H1 (cell line): ENCODE data around the gene L2HGDH. TPM values are rescaled to one million over a fixed set of nuclear protein-coding genes. Genes with fewer than 3 reads are reported as not detected.

Source experiments
- CTCF ChIA-PET: fragments of 300-600 bp; sonication (Branson Sonifier 250); formaldehyde crosslinking; loops from one replicate; lab custom pipeline; 2021; ENCODE audit not compliant: partially characterized antibody; lab: Charles Lee
- POLR2A ChIA-PET: fragments of 300-600 bp; sonication (Branson Sonifier 250); formaldehyde crosslinking; loops from one replicate; lab custom pipeline; 2021; ENCODE audit warnings: inconsistent platforms; ENCODE audit not compliant: partially characterized antibody; lab: Charles Lee
- DNase-seq, 2 experiments: peaks; one replicate each; pipeline versions ENCODE4 v3.0.0 to v3.0.0-alpha.2; 2010 to 2022; ENCODE audit warnings: low spot score in 2 of 2, low read depth in 1 of 2, mixed read lengths in 1 of 2
- FAIRE-seq: peaks from 2 replicates; lab custom pipeline; 2011; peaks lifted over from hg19 to GRCh38; lab: Jason Lieb, UNC
- H2AFZ ChIP-seq: 2 replicates; pipeline ENCODE4 v1.8.1; 2012; ENCODE audit warnings: low read length, inconsistent platforms
- H2AK5ac ChIP-seq: 2 replicates; pipeline ENCODE4 v1.6.1; 2013; ENCODE audit warnings: low read depth, low read length
- H2BK120ac ChIP-seq: replicated peaks from 2 replicates; pipeline ENCODE3; 2013; ENCODE audit warnings: low read depth, low read length, inconsistent platforms
- H2BK12ac ChIP-seq: 2 replicates; pipeline ENCODE4 v1.6.1; 2013; ENCODE audit warnings: low read depth, low read length
- H2BK15ac ChIP-seq: 2 replicates; pipeline ENCODE4 v1.6.1; 2013; ENCODE audit warnings: low read length
- H2BK20ac ChIP-seq: 2 replicates; pipeline ENCODE4 v1.6.1; 2013; ENCODE audit warnings: low read length
- H2BK5ac ChIP-seq: 2 replicates; pipeline ENCODE4 v1.6.1; 2013; ENCODE audit warnings: low read depth, low read length
- H3K14ac ChIP-seq: 2 replicates; pipeline ENCODE4 v1.6.1; 2013; ENCODE audit warnings: inconsistent platforms; ENCODE audit not compliant: insufficient read length
- H3K18ac ChIP-seq: 2 replicates; pipeline ENCODE4 v1.6.1; 2013; ENCODE audit warnings: low read length; ENCODE audit errors: extremely low read depth
- H3K23ac ChIP-seq: 2 replicates; pipeline ENCODE4 v1.6.1; 2013; ENCODE audit warnings: inconsistent platforms; ENCODE audit not compliant: insufficient read length
- H3K23me2 ChIP-seq: 2 replicates; pipeline ENCODE4 v1.6.1; 2013; ENCODE audit warnings: low read depth, low read length
- H3K27ac ChIP-seq: 2 replicates; pipeline ENCODE4 v1.6.1; 2011; ENCODE audit warnings: low read depth, low read length, inconsistent platforms
- H3K27me3 ChIP-seq, 4 experiments: replicated peaks in 1 of 4; 1 replicate in 1 of 4; 2 replicates in 3 of 4; pipeline versions ENCODE4 v1.6.1 to v1.8.1; 2011 to 2013; ENCODE audit warnings: low read length in 3 of 4, mild to moderate bottlenecking in 3 of 4, inconsistent platforms in 2 of 4, mixed read lengths in 2 of 4, moderate library complexity in 1 of 4; ENCODE audit not compliant: control insufficient read depth in 3 of 4, insufficient read depth in 3 of 4; ENCODE audit errors: extremely low read depth in 1 of 4
- H3K36me3 ChIP-seq, 4 experiments: 2 replicates each; pipeline versions ENCODE4 v1.6.1 to v1.8.1; 2011 to 2013; ENCODE audit warnings: mild to moderate bottlenecking in 4 of 4, low read length in 3 of 4, moderate library complexity in 2 of 4, control low read depth in 1 of 4, inconsistent platforms in 1 of 4; ENCODE audit not compliant: insufficient read depth in 4 of 4, control insufficient read depth in 2 of 4
- H3K4ac ChIP-seq: replicated peaks from 2 replicates; pipeline ENCODE3; 2013; ENCODE audit warnings: low read length, low read depth, mixed read lengths, inconsistent platforms; ENCODE audit not compliant: insufficient read length
- H3K4me1 ChIP-seq, 4 experiments: replicated peaks in 1 of 4; 1 replicate in 1 of 4; 2 replicates in 3 of 4; pipeline versions ENCODE4 v1.6.1 to v1.8.1; 2011 to 2013; ENCODE audit warnings: low read length in 3 of 4, inconsistent platforms in 2 of 4, mixed read lengths in 1 of 4; ENCODE audit not compliant: insufficient read depth in 4 of 4, control insufficient read depth in 3 of 4
- H3K4me2 ChIP-seq, 2 experiments: 2 replicates each; pipeline versions ENCODE4 v1.6.1 to v1.8.1; 2011 to 2013; ENCODE audit warnings: low read depth in 2 of 2, low read length in 2 of 2, control low read depth in 1 of 2, inconsistent platforms in 1 of 2, mild to moderate bottlenecking in 1 of 2; ENCODE audit not compliant: insufficient read depth in 1 of 2
- H3K4me3 ChIP-seq, 4 experiments: fragments of 200-600, 300-600 bp in 1 of 4; sonication (generic), shearing (Covaris generic), sonication (Bioruptor Twin) in 1 of 4; 2 replicates each; pipeline versions ENCODE4 v1.5.1 to v1.8.1; 2011 to 2016; ENCODE audit warnings: low read length in 4 of 4, low read depth in 3 of 4, control low read depth in 2 of 4, inconsistent platforms in 2 of 4, mild to moderate bottlenecking in 2 of 4, mixed read lengths in 1 of 4, moderate library complexity in 1 of 4; ENCODE audit not compliant: insufficient read depth in 2 of 4; ENCODE audit errors: extremely low read depth in 1 of 4
- H3K56ac ChIP-seq: replicated peaks from 2 replicates; pipeline ENCODE3; 2013; ENCODE audit warnings: low read depth, mild to moderate bottlenecking, mixed read lengths, low read length, inconsistent platforms; ENCODE audit not compliant: insufficient read length
- H3K79me1 ChIP-seq: 2 replicates; pipeline ENCODE4 v1.6.1; 2013; ENCODE audit warnings: low read depth, low read length, control low read depth
- H3K79me2 ChIP-seq, 2 experiments: 2 replicates each; pipeline versions ENCODE4 v1.6.1 to v1.8.1; 2012 to 2013; ENCODE audit warnings: low read length in 2 of 2, mild to moderate bottlenecking in 2 of 2, inconsistent platforms in 1 of 2; ENCODE audit not compliant: insufficient read depth in 2 of 2, control insufficient read depth in 1 of 2
- H3K9ac ChIP-seq, 4 experiments: replicated peaks in 1 of 4; 1 replicate in 1 of 4; 2 replicates in 3 of 4; pipeline versions ENCODE4 v1.6.1 to v1.8.1; 2011 to 2013; ENCODE audit warnings: low read depth in 3 of 4, low read length in 3 of 4, control low read depth in 2 of 4, mild to moderate bottlenecking in 2 of 4, moderate library complexity in 2 of 4, inconsistent platforms in 1 of 4; ENCODE audit errors: extremely low read depth in 1 of 4
- H3K9me3 ChIP-seq, 2 experiments: 2 replicates each; pipeline versions ENCODE4 v1.6.1 to v1.8.1; 2012 to 2013; ENCODE audit warnings: mild to moderate bottlenecking in 2 of 2, moderate library complexity in 2 of 2, control low read depth in 1 of 2, inconsistent platforms in 1 of 2, low read depth in 1 of 2, low read length in 1 of 2, mixed read lengths in 1 of 2; ENCODE audit not compliant: insufficient read depth in 2 of 2
- H4K20me1 ChIP-seq, 2 experiments: replicated peaks in 1 of 2; 2 replicates each; pipeline versions ENCODE3 to v1.8.1; 2011 to 2013; ENCODE audit warnings: inconsistent platforms in 2 of 2, low read length in 2 of 2, mild to moderate bottlenecking in 1 of 2; ENCODE audit not compliant: insufficient read depth in 2 of 2, control insufficient read depth in 1 of 2
- H4K5ac ChIP-seq: 2 replicates; pipeline ENCODE4 v1.6.1; 2013; ENCODE audit warnings: low read length, low read depth, mixed read lengths, inconsistent platforms; ENCODE audit not compliant: insufficient read length
- H4K8ac ChIP-seq: 2 replicates; pipeline ENCODE4 v1.8.0; 2013; ENCODE audit warnings: mild to moderate bottlenecking, moderate library complexity, low read length, inconsistent platforms; ENCODE audit not compliant: insufficient read depth; ENCODE audit errors: extremely low read depth
- H4K91ac ChIP-seq: replicated peaks from 2 replicates; pipeline ENCODE3; 2013; ENCODE audit warnings: low read length, mixed read lengths, inconsistent platforms; ENCODE audit not compliant: insufficient read length
- BACH1 ChIP-seq: IDR thresholded peaks from 2 replicates; pipeline ENCODE4 v1.6.1; 2012; ENCODE audit warnings: low read length, improper control_type of control experiment
- TAF7 ChIP-seq: optimal IDR thresholded peaks from 2 replicates; pipeline ENCODE3; 2011; ENCODE audit warnings: low read depth, mild to moderate bottlenecking, inconsistent platforms, low read length, moderate library complexity, borderline replicate concordance
- WGBS, 2 experiments: shearing (Covaris generic) in 1 of 2; methylation state at CpG; one replicate each; pipeline versions ENCODE4 v1.1.6 to v1.1.7; 2013 to 2015; ENCODE audit warnings: low lambda C conversion rate in 2 of 2, mixed read lengths in 2 of 2, inconsistent platforms in 1 of 2, low coverage in 1 of 2, missing lambda C conversion rate in 1 of 2; ENCODE audit not compliant: insufficient replicate concordance in 2 of 2, insufficient coverage in 1 of 2, insufficient read length in 1 of 2; ENCODE audit errors: extremely low coverage in 1 of 2, missing lambda C conversion rate in 1 of 2; 5-methylcytosine and 5-hydroxymethylcytosine counted together
- polyA plus RNA-seq, 7 experiments: library from polyadenylated mRNA; depleted of rRNA in 3 of 7; stranded (reverse) in 5 of 7; unstranded in 2 of 7; fragments of >200 nt in 5 of 7; fragments of 200-250 nt in 2 of 7; gene quantifications; 1 replicate in 5 of 7; 2 replicates in 1 of 7; 4 replicates in 1 of 7; pipeline versions ENCODE4 v1.2.1 to v1.2.3, GENCODE V29; 2011 to 2013; ENCODE audit warnings: missing spikeins in 2 of 7, mixed read lengths in 2 of 7
- total RNA-seq: library from RNA; stranded (reverse); fragmentation: NEBNext Ultra II Directional; extraction: Animal tissue kit (Norgen Biotek cat#: 25700); gene quantifications from 2 replicates; pipeline ENCODE4 v1.2.1, GENCODE V29; 2021

L2HGDH gene
- total and polyA plus RNA-seq, 2 of the 8 experiments (the other 6 are each of a cell fraction or from before 2014, with no cell fraction given) = 12.2 to 28.6 TPM

GRCh38 chr14:50338587-50338986 lies 26.6 kb upstream of the L2HGDH start:
- FAIRE-seq = no peak
- Histone ChIP-seq H3K36me3 (peaks cover 0 to 2% (median 0%) of the 10 kb centered on the region in 4 experiments; a peak in 1 of 8 replicates), H3K27ac (no peak overlapping the region), H4K91ac (no peak overlapping the region), H3K27me3 (no peaks in the 10 kb centered on the region), H3K9ac (no peak overlapping the region), H4K8ac (no peak overlapping the region), H2AK5ac (no peak overlapping the region), H3K18ac (no peak overlapping the region), H2BK15ac (no peak overlapping the region), H3K4ac (no peak overlapping the region), H2BK5ac (no peak overlapping the region), H3K23me2 (no peaks in the 10 kb centered on the region), H3K23ac (no peak overlapping the region), H3K4me2 (no peak overlapping the region), H2BK120ac (no peak overlapping the region), H3K56ac (no peak overlapping the region), H2BK20ac (no peak overlapping the region), H4K20me1 (no peaks in the 10 kb centered on the region), H2BK12ac (no peak overlapping the region), H3K9me3 (no peaks in the 10 kb centered on the region), H4K5ac (no peak overlapping the region), H3K79me1 (no peaks in the 10 kb centered on the region), H3K14ac (no peak overlapping the region), H3K4me3 (no peak overlapping the region), H3K4me1 (peaks cover under 1 to 16% (median 10%) of the 10 kb centered on the region in 4 experiments; a peak in 6 of 7 replicates), H2AFZ (no peak overlapping the region), H3K79me2 (no peaks in the 10 kb centered on the region)
- CTCF ChIA-PET = interaction anchor here (0.5 to 1.6 kb wide), 6 partner anchors 9 to 943 kb away, joined by 3 to 5 read pairs (median 4); no protein-coding TSS in a partner anchor
- TF ChIP-seq TAF7 (no peak), BACH1 (no peak)
- POLR2A ChIA-PET = interaction anchor here (1.0 kb wide), 1 partner anchor 9 kb away, joined by 3 read pairs; no protein-coding TSS in a partner anchor
- 91% methylated on average over 2 of the region's 2 CpGs; no CpG with 5 or more reads in 1 of the 2 experiments for WGBS, 2 experiments
- no peak for DNase-seq
